ENCODE measurements around the gene SOX5. TPM values are rescaled to one million over a fixed set of nuclear protein-coding genes. Genes with fewer than 3 reads are reported as not detected.

Gene SOX5
- total RNA-seq, 1 donor from 2014 or later = 2.2 TPM

DNA sequence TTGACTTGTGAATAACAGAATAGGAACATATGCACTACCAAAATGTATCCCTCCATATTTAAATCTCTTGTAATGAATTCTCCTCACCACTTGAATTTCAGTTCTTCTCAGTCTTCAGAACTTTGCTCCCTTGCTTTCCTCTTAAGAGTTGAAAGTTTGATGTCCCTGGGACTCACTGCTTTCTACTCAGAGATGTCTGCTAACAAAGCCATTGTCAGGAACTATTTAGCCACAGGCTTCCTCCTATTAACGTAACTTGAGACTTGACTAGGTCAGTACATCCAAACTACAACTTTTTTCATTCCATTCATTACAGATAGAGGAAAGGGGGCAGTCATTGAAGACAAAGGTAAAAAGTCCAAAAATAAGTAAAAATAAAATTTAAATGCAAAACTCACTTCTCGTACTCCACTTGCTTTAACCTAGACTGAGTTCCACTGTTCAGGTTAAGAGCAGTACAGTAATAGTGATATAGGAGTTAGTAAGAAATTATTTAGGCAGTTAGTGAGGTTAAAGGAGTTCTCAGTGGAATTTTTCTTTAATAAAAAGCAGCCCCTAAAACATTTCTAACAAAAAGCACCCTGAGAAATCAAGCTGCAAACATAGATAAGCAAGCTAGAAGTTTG is 364.2 kb downstream of the SOX5 start:
- DNase-seq (no peak), ATAC-seq (ENCODE audit: poor library complexity) (no peak)
- intact Hi-C loops (cut with DNase I) = no loop called here

GRCh38 chr12:23581913-23582312 is 367.6 kb downstream of the SOX5 start:
- no peak for DNase-seq
- ATAC-seq (ENCODE audit: poor library complexity) = no peak
- intact Hi-C loops (cut with DNase I) = no loop called here

DNA sequence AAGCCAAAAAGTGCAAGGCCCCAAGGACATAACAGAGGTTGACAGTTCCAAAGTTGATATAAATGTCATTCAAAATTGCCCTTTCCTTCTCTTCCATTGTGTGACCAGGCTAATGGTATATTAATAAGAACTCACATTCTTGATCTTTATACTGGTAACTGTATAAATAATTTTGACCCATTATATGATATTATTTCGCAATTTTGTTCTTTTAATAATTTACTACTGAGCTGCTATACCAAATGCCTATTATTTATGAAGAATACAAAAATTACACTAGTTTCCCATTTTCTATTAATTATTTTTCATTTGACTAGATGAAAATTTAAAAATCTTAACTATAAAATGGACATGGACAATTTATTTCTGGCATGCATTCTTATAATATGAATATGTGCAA is 370.2 kb downstream of the SOX5 start:
- intact Hi-C loops (cut with DNase I) = no loop called here
- no peak for DNase-seq
- ATAC-seq (ENCODE audit: poor library complexity) = no peak

GRCh38 chr12:23576372-23576771 is 373.1 kb downstream of the SOX5 start:
- ATAC-seq (ENCODE audit: poor library complexity) (no peak), DNase-seq (no peak)
- intact Hi-C loops (cut with DNase I) = no loop called here

- DNase-seq = no peak
- no peak for ATAC-seq (ENCODE audit: poor library complexity)
- intact Hi-C loops (cut with DNase I) = no loop called here
Observed at GRCh38 chr12:23569356-23569755, 380.1 kb downstream of the SOX5 start.

GRCh38 chr12:23566133-23566532 is 383.3 kb downstream of the SOX5 start:
- DNase-seq (no peak), ATAC-seq (ENCODE audit: poor library complexity) (no peak)
- intact Hi-C loops (cut with DNase I) = no loop called here

DNA sequence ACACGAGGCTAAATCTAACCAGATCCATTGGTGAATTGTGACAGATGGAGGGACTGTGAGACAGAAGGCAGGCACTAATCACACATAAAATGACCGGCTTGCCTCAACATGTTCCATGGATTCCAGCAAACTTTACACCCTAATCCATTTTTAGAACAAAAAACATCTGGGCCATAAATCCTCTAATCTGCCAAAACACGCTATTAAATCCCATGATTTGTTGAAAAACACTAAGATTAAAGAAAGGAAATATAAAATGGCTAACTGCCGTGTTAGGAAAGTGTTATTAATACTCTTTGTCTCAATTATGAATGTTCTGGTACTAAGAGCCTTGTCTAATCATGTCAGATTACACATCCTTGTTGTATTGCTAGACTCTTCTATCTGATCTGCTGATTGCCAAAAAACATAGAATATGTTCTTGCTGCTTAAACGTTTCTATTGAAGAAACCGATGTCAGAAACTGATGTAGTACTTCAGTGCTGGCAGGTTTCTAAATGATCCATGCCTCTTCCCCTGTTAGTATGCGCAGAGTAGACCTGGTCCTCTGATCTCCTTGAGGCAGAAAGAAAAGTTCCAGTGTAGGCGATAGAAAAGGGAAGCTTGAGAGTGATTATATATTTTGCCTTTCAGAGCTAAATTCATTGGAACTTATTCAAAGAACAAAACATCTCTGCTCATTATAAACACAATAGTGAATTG is 384.9 kb downstream of the SOX5 start:
- no peak for ATAC-seq (ENCODE audit: poor library complexity)
- DNase-seq = no peak
- intact Hi-C loops (cut with DNase I) = no loop called here

- DNase-seq (no peak), ATAC-seq (ENCODE audit: poor library complexity) (no peak)
- intact Hi-C loops (cut with DNase I) = no loop called here
Observed at GRCh38 chr12:23561364-23562345, 387.8 kb downstream of the SOX5 start.

DNA sequence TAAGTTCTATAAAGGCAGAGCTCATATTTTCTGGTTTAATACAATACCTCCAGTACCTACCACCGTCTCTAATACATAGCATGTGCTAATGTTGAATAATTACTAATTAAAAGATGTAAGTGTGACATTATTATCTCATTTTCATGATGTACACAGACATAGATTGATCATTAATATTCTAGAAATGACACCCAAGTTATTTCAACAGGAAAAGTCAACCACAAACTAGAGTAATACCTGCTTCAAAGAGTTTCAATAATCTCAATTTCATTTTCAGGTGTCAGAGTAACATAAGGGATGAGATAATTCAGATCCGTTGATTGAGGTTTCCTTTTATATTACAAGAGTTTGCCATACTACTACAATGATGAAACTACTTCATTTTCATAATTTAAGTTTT is 388.9 kb downstream of the SOX5 start:
- intact Hi-C loops (cut with DNase I) = no loop called here
- ATAC-seq (ENCODE audit: poor library complexity) (no peak), DNase-seq (no peak)

DNA sequence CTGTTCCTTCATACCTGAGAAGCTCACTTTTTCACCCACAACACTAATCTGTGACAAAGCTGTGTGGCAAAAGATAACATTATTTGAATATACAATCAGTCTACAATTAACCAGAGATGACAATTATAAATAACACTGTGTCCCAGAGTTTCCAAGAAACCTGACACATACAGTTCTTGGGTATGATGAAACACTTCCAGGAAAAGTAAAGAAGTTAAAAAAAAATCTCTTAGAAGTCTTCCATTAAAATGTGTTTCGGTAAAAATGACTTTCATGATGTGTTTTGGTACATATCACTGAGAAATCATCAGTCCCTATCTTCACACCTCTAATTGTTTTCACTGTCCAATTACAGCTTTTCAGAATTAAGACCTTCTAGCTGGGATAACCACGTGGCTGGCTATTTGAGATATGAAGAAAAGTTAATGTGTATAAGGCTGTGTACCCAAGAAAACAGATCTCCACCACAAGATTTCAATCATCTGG is 390.2 kb downstream of the SOX5 start:
- ATAC-seq (ENCODE audit: poor library complexity) (no peak), DNase-seq (no peak)
- intact Hi-C loops (cut with DNase I) = no loop called here

DNA sequence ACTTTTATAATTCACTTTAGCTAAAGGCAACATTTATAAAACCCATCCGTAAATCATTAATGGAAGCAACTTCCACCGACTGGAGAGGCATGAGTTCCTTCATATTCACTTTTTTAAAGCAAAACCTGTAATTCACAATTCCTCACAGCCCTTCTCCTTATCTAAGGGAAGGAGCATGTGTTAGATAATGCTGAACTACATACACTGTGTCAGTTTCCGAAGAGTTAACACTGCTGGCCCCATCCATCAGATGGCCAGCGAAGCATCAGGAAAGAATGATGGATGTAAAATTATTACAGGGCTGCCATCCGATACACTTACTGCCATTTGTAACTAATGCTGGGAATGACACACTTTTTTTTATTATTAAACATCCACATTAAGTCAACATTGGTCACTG is 392.8 kb downstream of the SOX5 start:
- intact Hi-C loops (cut with DNase I) = no loop called here
- ATAC-seq (ENCODE audit: poor library complexity) (no peak), DNase-seq (no peak)

- intact Hi-C loops (cut with DNase I) = no loop called here
- no peak for ATAC-seq (ENCODE audit: poor library complexity)
- no peak for DNase-seq
Observed at GRCh38 chr12:23555825-23556207, 393.7 kb downstream of the SOX5 start.

DNA sequence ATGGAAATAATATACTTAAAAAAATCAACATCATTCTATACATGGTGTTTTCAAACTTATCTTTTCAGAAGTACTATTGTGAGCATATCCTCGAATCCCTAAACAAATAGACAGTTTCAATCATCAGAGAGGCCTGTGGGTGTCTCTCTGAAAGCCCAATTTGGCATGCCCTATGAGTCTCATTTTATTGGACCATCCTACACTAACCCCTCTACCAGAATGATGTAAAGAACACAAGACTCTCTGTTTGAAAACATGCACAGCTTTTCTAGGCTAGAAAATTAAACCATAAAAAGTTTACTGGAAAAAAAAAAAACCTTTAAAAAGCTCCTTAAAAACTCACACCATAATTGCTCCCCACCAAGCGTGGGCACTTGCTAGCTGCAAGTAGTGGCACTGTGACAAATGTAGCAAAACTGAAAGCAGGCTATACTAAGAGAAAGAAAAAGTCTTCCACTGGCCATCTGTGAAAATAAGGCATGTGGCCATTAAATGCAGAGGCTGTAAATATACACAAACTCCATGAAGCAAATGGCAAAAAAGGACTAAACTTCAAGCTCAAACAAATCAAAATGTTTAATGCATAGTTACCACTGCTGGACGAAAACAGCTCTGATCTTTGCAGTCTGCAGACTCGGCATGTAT is 394.2 kb downstream of the SOX5 start:
- intact Hi-C loops (cut with DNase I) = no loop called here
- no peak for ATAC-seq (ENCODE audit: poor library complexity)
- DNase-seq = no peak

DNA sequence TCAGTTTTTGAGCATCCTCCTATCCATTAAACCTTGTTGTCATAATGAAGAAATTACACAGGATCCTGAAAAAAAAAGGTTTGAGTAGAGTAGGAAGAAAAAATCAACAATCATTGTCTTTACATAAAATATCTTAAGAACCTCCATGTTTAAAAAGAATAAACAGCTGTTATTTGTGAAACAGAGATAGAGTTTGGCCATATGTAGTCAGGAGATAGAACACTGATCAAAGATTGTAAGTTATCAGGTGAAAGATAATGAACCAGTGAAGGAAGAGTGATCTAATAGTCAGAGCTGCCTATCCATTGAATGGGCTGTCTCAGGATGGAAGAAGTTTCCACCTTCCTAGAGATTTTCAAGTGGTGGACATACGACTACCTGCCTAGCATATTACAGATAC is 397.1 kb downstream of the SOX5 start:
- intact Hi-C loops (cut with DNase I) = no loop called here
- DNase-seq (no peak), ATAC-seq (ENCODE audit: poor library complexity) (no peak)

- intact Hi-C loops (cut with DNase I) = no loop called here
- no peak for DNase-seq
- ATAC-seq (ENCODE audit: poor library complexity) = no peak
Observed at GRCh38 chr12:23550753-23551152, 398.7 kb downstream of the SOX5 start.

GRCh38 chr12:23548742-23549141 is 400.7 kb downstream of the SOX5 start:
- intact Hi-C loops (cut with DNase I) = no loop called here
- DNase-seq = no peak
- ATAC-seq (ENCODE audit: poor library complexity) = no peak

GRCh38 chr12:23546756-23547155 is 402.7 kb downstream of the SOX5 start:
- DNase-seq = no peak
- intact Hi-C loops (cut with DNase I) = no loop called here
- no peak for ATAC-seq (ENCODE audit: poor library complexity)

GRCh38 chr12:23543767-23544166 is 405.7 kb downstream of the SOX5 start:
- DNase-seq (no peak), ATAC-seq (ENCODE audit: poor library complexity) (no peak)
- intact Hi-C loops (cut with DNase I) = no loop called here

DNA sequence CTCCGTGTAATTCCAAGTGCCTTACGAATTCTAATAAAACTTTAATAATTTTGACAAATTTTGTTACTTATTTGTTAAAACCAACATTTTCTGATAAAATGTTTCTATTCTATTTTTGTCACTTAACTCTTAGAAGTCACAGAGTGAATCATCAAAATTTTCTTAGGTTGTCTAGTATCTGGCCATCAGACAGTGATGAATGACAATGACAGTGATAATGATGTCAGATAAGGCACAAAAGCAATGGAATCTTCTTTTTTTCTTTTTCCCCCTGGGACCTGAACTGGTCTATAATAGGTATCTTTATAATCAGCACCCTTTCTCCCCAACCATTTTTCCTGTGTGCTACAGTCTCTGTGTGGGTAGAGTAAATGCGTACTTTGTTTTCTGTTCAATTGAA is 407.3 kb downstream of the SOX5 start:
- DNase-seq (no peak), ATAC-seq (ENCODE audit: poor library complexity) (no peak)
- intact Hi-C loops (cut with DNase I) = no loop called here

All from Right ventricle myocardium superior (tissue), 1 donor.